Esophagus squamous epithelium (tissue), 5 donors: Measurements from ENCODE around the gene SLC30A3. TPM values are rescaled to one million over a fixed set of nuclear protein-coding genes. Genes with fewer than 3 reads are reported as not detected.

Experiments
- DNase-seq: peaks from one replicate; lab custom pipeline; 2025; lab: John Stamatoyannopoulos, UW
- H3K27ac ChIP-seq, 4 donors: fragments of 200-600 bp; sonication (generic); one replicate each; pipeline ENCODE4 v1.5.1; 2016 to 2019; ENCODE audit warnings: mild to moderate bottlenecking in 1 of 4
- H3K27me3 ChIP-seq, 4 donors: fragments of 200-600 bp; sonication (generic); 1 replicate in 3 of 4; 2 replicates in 1 of 4; pipeline versions ENCODE4 v1.5.1 to v1.6.0; 2017 to 2021; ENCODE audit warnings: antibody characterized with exemption in 1 of 4
- H3K36me3 ChIP-seq, 3 donors: fragments of 200-600 bp; sonication (generic); one replicate each; pipeline ENCODE4 v1.5.1; 2016 to 2019
- H3K4me1 ChIP-seq, 3 donors: fragments of 200-600 bp; sonication (generic); one replicate each; pipeline ENCODE4 v1.5.1; 2017 to 2019
- H3K4me3 ChIP-seq, 4 donors: fragments of 200-600 bp; sonication (generic); 1 replicate in 3 of 4; 2 replicates in 1 of 4; pipeline ENCODE4 v1.5.1; 2016 to 2019; ENCODE audit warnings: mild to moderate bottlenecking in 2 of 4, moderate library complexity in 1 of 4
- H3K9me3 ChIP-seq, 3 donors: fragments of 200-600 bp; sonication (generic); one replicate each; pipeline ENCODE4 v1.5.1; 2016 to 2019
- POLR2A ChIP-seq, 4 donors: fragments of 450-650 bp; IDR thresholded peaks; one replicate each; pipeline ENCODE4 v1.6.1; 2017; ENCODE audit warnings: antibody characterized with exemption in 4 of 4, mild to moderate bottlenecking in 4 of 4, moderate library complexity in 3 of 4
- WGBS, 2 donors: methylation state at CpG; one replicate each; pipeline ENCODE4 v1.1.5; 2018; 5-methylcytosine and 5-hydroxymethylcytosine counted together
- intact Hi-C: fragments of 100-400 bp; cut with DNase I; formaldehyde crosslinking; loops from one replicate; pipeline ENCODE4 v1.15.0; 2022
- total RNA-seq, 4 donors: library from RNA; depleted of rRNA; stranded (reverse); fragments of >200 nt; gene quantifications; one replicate each; pipeline ENCODE4 v1.1.0, GENCODE V29; 2016
- TF ChIP-seq, protein P1 (sequence below), 6 experiments: fragments of 450-650 bp in 4 of 6; fragments of 200-600 bp in 2 of 6; sonication (generic) in 2 of 6; IDR thresholded peaks; one replicate each; pipeline ENCODE4 v1.5.1; 2016 to 2019; ENCODE audit warnings: antibody characterized with exemption in 6 of 6, mild to moderate bottlenecking in 4 of 6, moderate library complexity in 4 of 6
- donor health status: DM: yes; HTN: yes; CAD: no.

Gene SLC30A3
- total RNA-seq, 4 donors from 2014 or later = 0.18 to 0.19 TPM; not detected in 2

- H3K4me3 ChIP-seq = no peak overlapping the region
- no peaks in the 10 kb centered on the region for H3K4me1 ChIP-seq
- TF ChIP-seq, protein P1, sequence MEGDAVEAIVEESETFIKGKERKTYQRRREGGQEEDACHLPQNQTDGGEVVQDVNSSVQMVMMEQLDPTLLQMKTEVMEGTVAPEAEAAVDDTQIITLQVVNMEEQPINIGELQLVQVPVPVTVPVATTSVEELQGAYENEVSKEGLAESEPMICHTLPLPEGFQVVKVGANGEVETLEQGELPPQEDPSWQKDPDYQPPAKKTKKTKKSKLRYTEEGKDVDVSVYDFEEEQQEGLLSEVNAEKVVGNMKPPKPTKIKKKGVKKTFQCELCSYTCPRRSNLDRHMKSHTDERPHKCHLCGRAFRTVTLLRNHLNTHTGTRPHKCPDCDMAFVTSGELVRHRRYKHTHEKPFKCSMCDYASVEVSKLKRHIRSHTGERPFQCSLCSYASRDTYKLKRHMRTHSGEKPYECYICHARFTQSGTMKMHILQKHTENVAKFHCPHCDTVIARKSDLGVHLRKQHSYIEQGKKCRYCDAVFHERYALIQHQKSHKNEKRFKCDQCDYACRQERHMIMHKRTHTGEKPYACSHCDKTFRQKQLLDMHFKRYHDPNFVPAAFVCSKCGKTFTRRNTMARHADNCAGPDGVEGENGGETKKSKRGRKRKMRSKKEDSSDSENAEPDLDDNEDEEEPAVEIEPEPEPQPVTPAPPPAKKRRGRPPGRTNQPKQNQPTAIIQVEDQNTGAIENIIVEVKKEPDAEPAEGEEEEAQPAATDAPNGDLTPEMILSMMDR (IDR thresholded peaks at IDR 0.05) = no peak
- no peak for TF ChIP-seq POLR2A (IDR thresholded peaks at IDR 0.05)
- WGBS, 2 donors = 92 to 96% methylated on average over 9 to 17 of the region's 24 CpGs
- H3K36me3 ChIP-seq = peaks cover 48 to 82% (median 71%) of the 10 kb centered on the region in 3 donors
- H3K27ac ChIP-seq = no peak overlapping the region
- no peaks in the 10 kb centered on the region for H3K9me3 ChIP-seq
- DNase-seq = no peak
- intact Hi-C loops = no loop called here
- no peaks in the 10 kb centered on the region for H3K27me3 ChIP-seq
Observed at GRCh38 chr2:27241761-27242613, 20.9 kb downstream of the SLC30A3 start.

GRCh38 chr2:27240406-27240805 lies 22.4 kb downstream of the SLC30A3 start:
- no peak overlapping the region for H3K4me3 ChIP-seq

DNA sequence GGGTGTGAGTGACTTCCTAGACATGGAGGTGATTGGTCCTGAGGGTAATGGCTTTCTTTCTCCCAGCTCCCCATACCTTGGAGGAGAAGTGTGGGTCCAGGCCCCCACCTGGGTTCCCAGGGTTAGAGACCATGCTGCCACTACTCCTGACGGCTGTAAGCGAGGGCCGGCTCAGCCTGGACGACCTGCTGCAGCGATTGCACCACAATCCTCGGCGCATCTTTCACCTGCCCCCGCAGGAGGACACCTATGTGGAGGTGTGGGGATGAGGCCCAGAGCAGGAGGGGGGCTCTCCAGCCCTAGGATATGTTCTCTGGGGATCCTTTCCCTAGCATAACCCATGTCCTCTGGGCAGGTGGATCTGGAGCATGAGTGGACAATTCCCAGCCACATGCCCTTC lies 23.9 kb downstream of the SLC30A3 start:
- no peaks in the 10 kb centered on the region for H3K27me3 ChIP-seq
- 89% methylated on average over 5 of the region's 8 CpGs; no CpG with 5 or more reads in 1 of the 2 donors for WGBS, 2 donors
- DNase-seq = no peak
- H3K4me3 ChIP-seq = no peak overlapping the region
- H3K9me3 ChIP-seq = no peaks in the 10 kb centered on the region
- intact Hi-C loops = no loop called here
- no peaks in the 10 kb centered on the region for H3K4me1 ChIP-seq
- TF ChIP-seq, protein P1 (IDR thresholded peaks at IDR 0.05) = no peak
- no peak for TF ChIP-seq POLR2A (IDR thresholded peaks at IDR 0.05)
- no peak overlapping the region for H3K27ac ChIP-seq
- peaks cover 70 to 100% (median 84%) of the 10 kb centered on the region in 3 donors for H3K36me3 ChIP-seq

More at GRCh38 chr2:27240406-27240805, 22.4 kb downstream of the SLC30A3 start:
- 47 to 82% methylated on average over 4 to 8 of the region's 9 CpGs for WGBS, 2 donors
- Histone ChIP-seq H3K27ac (no peak overlapping the region), H3K36me3 (peaks cover 56 to 98% (median 76%) of the 10 kb centered on the region in 3 donors), H3K9me3 (no peaks in the 10 kb centered on the region), H3K4me1 (no peaks in the 10 kb centered on the region), H3K27me3 (no peaks in the 10 kb centered on the region)
- TF ChIP-seq, protein P1 (IDR thresholded peaks at IDR 0.05) = no peak
- no peak for TF ChIP-seq POLR2A (IDR thresholded peaks at IDR 0.05)
- no peak for DNase-seq
- intact Hi-C loops = no loop called here

DNA sequence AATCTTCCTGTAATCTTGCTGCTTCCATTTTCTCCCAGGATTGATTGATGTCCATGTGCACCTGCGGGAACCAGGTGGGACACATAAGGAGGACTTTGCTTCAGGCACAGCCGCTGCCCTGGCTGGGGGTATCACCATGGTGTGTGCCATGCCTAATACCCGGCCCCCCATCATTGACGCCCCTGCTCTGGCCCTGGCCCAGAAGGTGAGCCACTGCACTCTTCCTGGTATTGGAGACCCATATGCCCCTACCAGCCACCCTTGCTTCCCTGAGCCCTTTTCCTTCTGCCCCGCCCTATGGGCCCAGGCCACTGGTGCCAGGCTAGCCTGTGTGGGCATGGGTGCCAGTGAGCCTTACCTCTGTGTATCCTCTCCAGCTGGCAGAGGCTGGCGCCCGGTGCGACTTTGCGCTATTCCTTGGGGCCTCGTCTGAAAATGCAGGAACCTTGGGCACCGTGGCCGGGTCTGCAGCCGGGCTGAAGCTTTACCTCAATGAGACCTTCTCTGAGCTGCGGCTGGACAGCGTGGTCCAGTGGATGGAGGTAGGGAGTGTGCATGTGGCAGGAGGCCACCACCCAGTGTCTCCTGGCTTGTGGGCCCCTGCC lies 25.4 kb downstream of the SLC30A3 start:
- intact Hi-C loops = no loop called here
- Histone ChIP-seq H3K36me3 (peaks cover 79 to 100% (median 85%) of the 10 kb centered on the region in 3 donors), H3K9me3 (no peaks in the 10 kb centered on the region), H3K4me3 (no peak overlapping the region), H3K27ac (no peak overlapping the region), H3K27me3 (no peaks in the 10 kb centered on the region), H3K4me1 (no peaks in the 10 kb centered on the region)
- no peak for DNase-seq
- WGBS, 2 donors = 94% methylated on average over 3 of the region's 15 CpGs; no CpG with 5 or more reads in 1 of the 2 donors
- TF ChIP-seq POLR2A (IDR thresholded peaks at IDR 0.05) = no peak
- TF ChIP-seq, protein P1 (IDR thresholded peaks at IDR 0.05) = no peak

- Histone ChIP-seq H3K27me3 (no peaks in the 10 kb centered on the region), H3K9me3 (no peaks in the 10 kb centered on the region), H3K4me1 (no peaks in the 10 kb centered on the region), H3K4me3 (no peak overlapping the region), H3K27ac (no peak overlapping the region), H3K36me3 (peaks cover 80 to 100% (median 85%) of the 10 kb centered on the region in 3 donors)
- intact Hi-C loops = no loop called here
- WGBS, 2 donors = 90 to 92% methylated on average over 2 of the region's 3 CpGs
- no peak for DNase-seq
- TF ChIP-seq POLR2A (IDR thresholded peaks at IDR 0.05) = no peak
- TF ChIP-seq, protein P1 (IDR thresholded peaks at IDR 0.05) = no peak
Observed at GRCh38 chr2:27236626-27237025, 26.2 kb downstream of the SLC30A3 start.
